ENCODE data around the gene LRRC1. TPM values are rescaled to one million over a fixed set of nuclear protein-coding genes. Genes with fewer than 3 reads are reported as not detected.

The LRRC1 gene
- total and polyA plus RNA-seq, 2 of the 8 experiments (the other 6 are each of a cell fraction or from before 2014, with no cell fraction given) = 6.7 to 15.9 TPM

GRCh38 chr6:53825532-53826321 is 30.9 kb downstream of the LRRC1 start (continued):
- no peak for TF ChIP-seq ATF3 (IDR thresholded peaks at IDR 0.05; ENCODE audit: insufficient read depth, low read depth, low read length)
- TF ChIP-seq HDAC6 (IDR thresholded peaks at IDR 0.05; ENCODE audit: low read depth, low read length) = no peak
- TF ChIP-seq HDAC2 (IDR thresholded peaks at IDR 0.05; ENCODE audit: borderline replicate concordance in 1 of 2, low read depth in 2 of 2, low read length in 2 of 2) = no peak
- TF ChIP-seq SP1 (IDR thresholded peaks at IDR 0.05; ENCODE audit: low read depth, low read length) = no peak
